HG03521 (cell line): ENCODE results near the gene ANKIB1.
"Not testable (repeated sequence)": the region's sequence is repeated elsewhere in the genome, so short reads cannot be mapped to it uniquely, and the experiment has no call there.

ENCODE experiments used
- ATAC-seq: cut with Tn5 transposase; IDR thresholded peaks from one replicate; pipeline ENCODE4 v1.9.1; 2021; ENCODE audit warnings: mild to moderate bottlenecking, moderate library complexity; ENCODE audit not compliant: unreplicated experiment

The ANKIB1 gene, protein sequence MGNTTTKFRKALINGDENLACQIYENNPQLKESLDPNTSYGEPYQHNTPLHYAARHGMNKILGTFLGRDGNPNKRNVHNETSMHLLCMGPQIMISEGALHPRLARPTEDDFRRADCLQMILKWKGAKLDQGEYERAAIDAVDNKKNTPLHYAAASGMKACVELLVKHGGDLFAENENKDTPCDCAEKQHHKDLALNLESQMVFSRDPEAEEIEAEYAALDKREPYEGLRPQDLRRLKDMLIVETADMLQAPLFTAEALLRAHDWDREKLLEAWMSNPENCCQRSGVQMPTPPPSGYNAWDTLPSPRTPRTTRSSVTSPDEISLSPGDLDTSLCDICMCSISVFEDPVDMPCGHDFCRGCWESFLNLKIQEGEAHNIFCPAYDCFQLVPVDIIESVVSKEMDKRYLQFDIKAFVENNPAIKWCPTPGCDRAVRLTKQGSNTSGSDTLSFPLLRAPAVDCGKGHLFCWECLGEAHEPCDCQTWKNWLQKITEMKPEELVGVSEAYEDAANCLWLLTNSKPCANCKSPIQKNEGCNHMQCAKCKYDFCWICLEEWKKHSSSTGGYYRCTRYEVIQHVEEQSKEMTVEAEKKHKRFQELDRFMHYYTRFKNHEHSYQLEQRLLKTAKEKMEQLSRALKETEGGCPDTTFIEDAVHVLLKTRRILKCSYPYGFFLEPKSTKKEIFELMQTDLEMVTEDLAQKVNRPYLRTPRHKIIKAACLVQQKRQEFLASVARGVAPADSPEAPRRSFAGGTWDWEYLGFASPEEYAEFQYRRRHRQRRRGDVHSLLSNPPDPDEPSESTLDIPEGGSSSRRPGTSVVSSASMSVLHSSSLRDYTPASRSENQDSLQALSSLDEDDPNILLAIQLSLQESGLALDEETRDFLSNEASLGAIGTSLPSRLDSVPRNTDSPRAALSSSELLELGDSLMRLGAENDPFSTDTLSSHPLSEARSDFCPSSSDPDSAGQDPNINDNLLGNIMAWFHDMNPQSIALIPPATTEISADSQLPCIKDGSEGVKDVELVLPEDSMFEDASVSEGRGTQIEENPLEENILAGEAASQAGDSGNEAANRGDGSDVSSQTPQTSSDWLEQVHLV

DNA sequence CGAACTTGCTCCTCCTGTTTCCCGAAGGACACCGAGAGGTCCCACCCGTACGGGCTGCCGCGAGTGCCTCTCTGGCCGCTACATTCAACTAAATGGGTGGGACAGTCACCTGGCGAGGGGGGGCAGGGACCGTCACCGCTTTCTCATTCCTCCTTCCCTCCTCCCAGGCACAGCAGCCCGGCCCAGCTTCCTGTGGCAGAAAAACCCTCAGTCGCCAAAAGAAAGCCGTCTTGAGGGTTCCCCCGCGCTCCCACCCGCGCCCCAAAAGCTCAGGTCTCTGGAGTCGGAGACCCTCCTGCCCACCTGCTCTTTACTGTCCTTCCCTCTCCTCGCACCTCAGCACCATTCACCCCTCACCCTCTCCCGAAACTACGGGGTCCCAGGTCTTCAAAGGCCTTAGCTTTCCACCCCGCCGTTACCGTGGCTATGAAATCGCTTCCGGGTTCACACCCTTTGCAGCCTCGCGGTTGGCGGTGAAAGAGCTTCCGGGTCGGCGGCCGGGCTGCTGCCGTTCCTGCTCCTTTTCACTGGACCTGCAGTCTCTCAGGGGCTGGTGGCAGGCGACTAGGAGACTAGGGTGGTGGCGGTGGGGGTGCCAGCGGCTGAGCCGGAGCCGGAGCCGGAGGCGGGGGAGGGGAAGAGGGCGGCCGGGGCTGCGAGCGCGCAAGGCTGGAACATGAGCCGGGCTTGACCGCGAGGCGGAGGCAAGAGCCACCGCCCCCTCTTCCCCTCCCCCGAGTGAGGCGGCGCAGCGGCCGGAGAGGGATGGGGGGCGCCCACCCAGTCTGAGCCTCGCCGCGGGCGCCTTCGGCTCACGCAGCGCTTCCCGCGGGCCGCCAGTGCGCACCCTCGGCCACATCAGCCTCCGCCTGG lies at the start of gene ANKIB1, which contains the start of gene KRIT1:
ANKIB1 (plus strand) TSS at position 488 of the 873 bp plus-strand sequence. CDS start 49,005 bp downstream, outside the sequence.
KRIT1 (minus strand) TSS at position 428 of the 873 bp plus-strand sequence. CDS start 3,779 bp downstream, outside the sequence.
- ATAC-seq: peak; percentile 64

- no peak for ATAC-seq
These were observed 45.0 kb upstream of the ANKIB1 start for GRCh38 chr7:92200791-92201190.

DNA sequence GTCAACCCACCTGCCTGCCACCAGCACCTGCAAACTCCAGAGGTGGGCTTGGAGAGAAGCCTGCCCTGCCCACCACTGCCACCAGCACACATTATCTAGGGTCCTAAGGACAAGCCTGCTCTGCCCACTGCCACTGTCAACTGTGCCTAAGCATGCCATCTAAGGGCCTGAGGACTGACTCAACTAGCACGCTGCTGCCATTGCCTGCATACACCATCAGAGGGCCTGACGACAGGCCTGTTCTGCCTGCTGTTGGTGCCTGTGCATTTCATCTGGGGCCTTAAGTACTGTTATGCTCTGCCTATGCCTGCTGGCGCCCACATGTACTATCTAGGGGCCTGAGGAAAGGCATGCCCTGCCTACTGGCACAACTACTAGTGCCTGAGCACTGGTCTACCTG lies 39.8 kb upstream of the ANKIB1 start:
- no peak for ATAC-seq

- no peak for ATAC-seq
These were observed 39.1 kb upstream of the ANKIB1 start for GRCh38 chr7:92206672-92207071.

DNA sequence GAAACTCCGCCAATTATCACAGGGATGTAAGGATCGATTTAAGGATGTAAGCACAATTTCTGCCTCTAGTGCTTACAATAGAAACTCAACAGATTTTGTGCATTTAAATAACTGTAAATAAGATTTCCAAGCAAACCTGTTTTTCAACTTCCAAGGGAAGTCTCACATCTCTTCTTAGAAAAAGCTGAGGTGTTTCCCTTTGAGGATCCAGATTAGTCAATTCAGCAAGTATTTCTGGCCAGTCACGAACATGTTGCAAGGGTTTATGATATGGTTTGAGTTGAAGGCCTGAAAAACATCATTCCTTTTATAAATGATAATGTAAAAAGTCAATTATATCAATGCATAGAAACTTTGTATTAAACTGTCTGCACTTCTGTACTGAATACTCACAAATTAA lies 24.0 kb upstream of the ANKIB1 start:
- ATAC-seq: no peak

GRCh38 chr7:92226981-92227380 lies 18.8 kb upstream of the ANKIB1 start:
- ATAC-seq: no peak

GRCh38 chr7:92228100-92228499 lies 17.7 kb upstream of the ANKIB1 start:
- no peak for ATAC-seq

- no peak for ATAC-seq
These were observed 17.0 kb upstream of the ANKIB1 start for GRCh38 chr7:92228742-92229141.

DNA sequence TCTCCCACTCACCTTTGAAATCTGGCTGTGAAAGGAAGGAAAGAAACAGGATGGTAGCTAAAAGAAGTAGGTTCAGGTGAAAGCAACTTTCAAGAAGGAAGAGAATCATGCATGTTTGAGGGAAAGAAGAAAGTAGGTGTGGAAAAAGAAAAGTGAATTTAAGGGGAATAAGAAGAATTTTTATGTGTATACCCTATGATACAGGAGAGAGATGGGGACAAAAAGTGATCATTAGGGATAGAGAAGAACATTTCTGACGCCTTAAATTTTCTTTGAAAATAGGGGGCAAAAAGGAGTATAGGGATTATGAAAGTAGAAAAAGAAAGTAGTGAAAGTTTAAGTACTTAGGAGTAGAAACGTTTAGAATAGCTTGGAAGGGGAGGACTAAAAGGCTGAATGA lies 15.2 kb upstream of the ANKIB1 start:
- ATAC-seq: no peak

- no peak for ATAC-seq
These were observed 2.8 kb upstream of the ANKIB1 start for GRCh38 chr7:92242972-92243371.

GRCh38 chr7:92244808-92245486 lies 827 bp upstream of the ANKIB1 start:
- ATAC-seq: no peak

GRCh38 chr7:92246360-92247101 lies 757 bp downstream of the ANKIB1 start:
- peak; percentile 30 for ATAC-seq

DNA sequence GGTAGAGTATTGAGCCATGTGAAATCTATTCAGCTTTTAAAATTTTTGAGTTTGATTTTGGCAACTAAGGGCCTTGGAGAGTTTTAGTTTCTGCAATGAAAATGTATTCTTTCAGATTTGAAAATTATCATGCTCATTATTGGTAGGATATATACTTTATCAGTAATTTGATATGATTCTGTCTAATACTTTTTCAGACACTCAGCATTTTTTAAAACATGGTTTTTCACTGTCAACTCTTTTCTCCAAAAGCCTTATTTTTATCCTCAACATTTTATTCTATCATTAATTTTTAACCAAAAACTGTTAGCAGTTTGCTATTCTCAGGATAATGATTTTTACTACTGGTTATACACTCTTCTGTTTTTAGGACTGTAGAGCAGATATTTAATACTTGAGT lies 4.8 kb downstream of the ANKIB1 start:
- no peak for ATAC-seq

GRCh38 chr7:92251181-92251580 lies 5.4 kb downstream of the ANKIB1 start:
- ATAC-seq: no peak

DNA sequence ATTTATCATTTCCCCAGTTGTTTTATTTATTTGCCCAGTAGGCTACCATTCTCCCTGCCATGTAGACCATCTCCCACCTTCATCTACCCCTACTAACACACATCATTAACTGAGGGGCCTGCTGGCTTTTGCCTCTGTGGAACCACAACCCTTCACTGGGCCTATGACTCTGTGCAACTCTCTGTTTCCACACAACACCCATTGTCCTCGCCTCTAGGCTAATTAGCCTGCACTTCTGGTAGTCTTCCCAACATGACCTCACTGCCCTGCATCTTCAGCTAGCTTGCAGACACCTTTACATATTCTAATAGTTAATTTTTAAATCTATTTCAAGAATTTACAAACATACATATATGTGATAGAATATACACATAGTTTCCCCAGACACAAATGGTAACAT lies 7.5 kb downstream of the ANKIB1 start:
- no peak for ATAC-seq

- not testable (repeated sequence) for ATAC-seq
These were observed 9.0 kb downstream of the ANKIB1 start for GRCh38 chr7:92254800-92255199.

DNA sequence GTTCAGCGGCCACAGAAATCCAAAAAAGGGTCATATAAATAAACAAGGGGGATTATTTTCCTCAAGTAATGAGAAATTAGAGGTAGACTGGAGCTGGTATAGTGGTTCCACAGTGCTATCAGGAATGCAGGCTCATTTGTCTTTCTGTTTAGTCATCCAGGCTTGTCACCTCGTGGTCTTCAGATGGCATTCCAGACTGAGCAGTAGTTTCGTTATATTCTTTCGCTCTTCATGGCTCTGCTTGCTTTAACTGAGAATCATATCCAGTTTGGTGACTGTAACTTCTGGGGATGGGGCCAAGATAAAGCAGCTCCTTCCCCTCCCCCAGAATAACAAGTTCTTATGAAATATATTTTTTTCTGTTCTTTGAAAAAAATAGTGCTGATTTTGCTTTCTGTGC lies 9.5 kb downstream of the ANKIB1 start:
- ATAC-seq: no peak

- ATAC-seq: no peak
These were observed 13.3 kb downstream of the ANKIB1 start for GRCh38 chr7:92259062-92259461.

DNA sequence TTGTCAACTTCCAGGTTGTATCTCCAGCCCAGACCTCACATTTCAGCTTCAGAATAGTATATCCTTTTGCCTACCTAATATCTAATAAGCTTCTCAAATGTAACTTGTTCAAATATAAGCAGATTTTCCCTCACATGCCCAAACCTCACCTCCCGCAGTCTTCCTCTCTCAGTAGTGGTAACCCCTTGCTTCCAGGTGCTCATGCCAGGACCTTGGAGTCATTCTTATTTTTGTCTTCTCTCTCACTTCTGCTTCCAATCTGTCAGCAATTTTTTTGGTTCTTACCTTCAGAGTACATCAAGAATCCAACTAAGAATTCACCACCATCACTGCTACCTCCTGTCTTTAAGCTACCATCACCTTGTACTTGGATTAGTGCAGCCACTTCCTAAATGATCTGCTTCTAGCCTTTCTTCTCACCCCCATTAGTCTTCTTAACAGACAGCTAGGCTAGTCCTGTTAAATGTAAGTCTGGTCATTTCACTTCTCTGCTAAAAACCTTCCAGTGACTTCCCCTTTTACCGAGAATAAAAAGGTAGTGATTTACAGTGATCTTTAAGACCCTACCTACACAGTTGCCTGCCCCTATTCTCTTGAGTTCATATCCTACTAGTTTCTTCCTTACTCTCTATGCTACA lies 14.0 kb downstream of the ANKIB1 start:
- no peak for ATAC-seq
